ENCODE measurements around the gene VIPR1.
A peak's percentile ranks its signal among the peaks of the same experiment; 100 is the strongest.
"Not testable (repeated sequence)": the region's sequence is repeated elsewhere in the genome, so short reads cannot be mapped to it uniquely, and the experiment has no call there.

Gene VIPR1

DNA sequence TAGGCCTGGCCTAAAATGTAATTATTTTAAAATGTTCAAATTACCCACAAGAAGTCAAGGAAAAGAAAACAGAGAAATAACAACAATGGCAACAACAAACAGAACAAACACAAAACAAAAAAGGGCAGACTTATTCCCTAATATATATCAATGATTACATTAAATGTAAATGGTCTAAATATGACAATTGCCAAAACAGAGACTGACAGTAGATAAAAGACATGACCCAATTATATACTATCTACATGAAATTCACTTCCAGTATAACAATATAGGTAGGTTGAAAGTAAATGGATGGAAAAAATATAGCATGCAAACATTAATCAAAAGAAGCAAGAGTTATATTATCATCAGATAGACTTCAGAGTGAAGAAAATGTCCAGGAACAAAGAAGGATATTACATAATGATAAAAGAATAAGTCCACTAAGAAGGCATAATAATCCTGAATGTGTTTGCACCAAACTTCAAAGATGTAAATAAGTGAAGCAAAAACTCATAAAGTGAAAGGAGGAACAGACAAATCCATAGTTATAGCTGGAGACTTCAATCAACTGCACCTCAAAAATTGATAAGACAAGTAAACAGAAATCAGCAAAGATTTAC is 72.8 kb downstream of the VIPR1 start:
- Histone ChIP-seq H3K4me2 (no peak overlapping the region), H3K9me3 (replicated peaks in 1 of 11) (peaks cover 21 to 32% (median 29%) of the 10 kb centered on the region in 11 experiments), H3K4me3 (peak overlapping the region in 1 of 10 experiments; percentile 12; a peak in 1 of 20 replicates), H3K27me3 (no peaks in the 10 kb centered on the region), H3K4me1 (peaks cover 3 to 16% (median 4%) of the 10 kb centered on the region in 10 experiments), H4K20me1 (peaks cover 0 to 32% (median 7%) of the 10 kb centered on the region in 11 experiments; a peak in 10 of 22 replicates), H3K36me3 (peaks cover 36 to 87% (median 57%) of the 10 kb centered on the region in 11 experiments), H3K27ac (no peak overlapping the region), H3K9ac (no peak overlapping the region)
- TF ChIP-seq Cebpa-rat (IDR thresholded peaks at IDR 0.05), result no peak

DNA sequence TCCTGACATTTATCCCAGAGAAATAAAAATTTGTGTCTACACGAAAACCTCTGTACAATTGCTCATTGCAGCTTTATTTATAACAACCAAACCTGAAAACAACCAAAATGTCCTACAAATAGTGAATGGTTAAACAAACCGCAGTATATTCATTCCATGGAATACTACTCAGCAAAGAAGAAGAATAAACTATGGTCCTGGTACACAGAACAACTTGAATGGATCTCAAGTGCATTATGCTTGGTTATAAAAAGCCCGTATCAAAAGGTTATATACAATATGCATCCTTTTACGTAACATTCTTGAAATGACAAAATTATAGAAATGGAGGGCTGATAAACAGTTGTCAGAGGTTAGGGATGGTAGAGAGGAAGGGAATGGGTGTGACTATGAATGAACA is 75.6 kb downstream of the VIPR1 start:
- peaks cover 32 to 60% (median 49%) of the 10 kb centered on the region in 11 experiments for H3K36me3 ChIP-seq
- H3K4me2 ChIP-seq, result no peak overlapping the region
- H3K4me3 ChIP-seq, result no peak overlapping the region
- H4K20me1 ChIP-seq, result peaks cover 0 to 12% (median 0%) of the 10 kb centered on the region in 11 experiments; a peak in 3 of 22 replicates
- peaks cover 22 to 27% (median 23%) of the 10 kb centered on the region in 10 experiments for H3K4me1 ChIP-seq
- H3K9me3 ChIP-seq (replicated peaks in 1 of 11), result peaks cover 21 to 32% (median 29%) of the 10 kb centered on the region in 11 experiments
- no peak for TF ChIP-seq Cebpa-rat (IDR thresholded peaks at IDR 0.05)
- H3K9ac ChIP-seq, result no peak overlapping the region
- no peak overlapping the region for H3K27ac ChIP-seq
- no peaks in the 10 kb centered on the region for H3K27me3 ChIP-seq

DNA sequence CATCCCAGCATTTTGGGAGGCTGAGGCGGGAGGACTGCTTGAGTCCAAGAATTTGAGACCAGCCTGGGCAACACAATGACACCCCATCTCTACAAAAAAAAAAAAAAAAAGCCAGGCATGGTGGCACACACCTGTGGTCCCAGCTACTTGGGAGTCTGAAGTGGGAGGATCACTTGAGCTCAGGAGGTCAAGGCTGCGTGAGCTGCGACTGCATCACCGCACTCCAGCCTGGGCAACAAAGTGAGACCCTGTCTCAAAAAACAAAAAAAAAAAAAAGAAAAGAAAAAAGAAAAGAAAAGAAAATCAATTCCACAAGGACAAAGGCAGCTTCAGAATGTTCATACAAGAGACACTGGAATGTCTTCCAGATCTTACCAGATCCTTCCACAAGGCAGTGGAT is 76.9 kb downstream of the VIPR1 start:
- H3K27ac ChIP-seq, H3K27me3 ChIP-seq, H3K4me3 ChIP-seq: not testable (repeated sequence)
- Histone ChIP-seq H3K36me3 (peaks cover 19 to 47% (median 37%) of the 10 kb centered on the region in 11 experiments), H4K20me1 (peaks cover 0 to 12% (median 0%) of the 10 kb centered on the region in 11 experiments; a peak in 1 of 22 replicates), H3K4me2 (peak overlapping the region in 1 of 11 experiments; percentile 94; a peak in 1 of 22 replicates), H3K4me1 (peaks cover 25 to 32% (median 28%) of the 10 kb centered on the region in 10 experiments), H3K9me3 (replicated peaks in 1 of 11) (peaks cover 16 to 26% (median 18%) of the 10 kb centered on the region in 11 experiments), H3K9ac (peak overlapping the region in 2 of 11 experiments; percentile 36 to 88; a peak in 2 of 22 replicates)

DNA sequence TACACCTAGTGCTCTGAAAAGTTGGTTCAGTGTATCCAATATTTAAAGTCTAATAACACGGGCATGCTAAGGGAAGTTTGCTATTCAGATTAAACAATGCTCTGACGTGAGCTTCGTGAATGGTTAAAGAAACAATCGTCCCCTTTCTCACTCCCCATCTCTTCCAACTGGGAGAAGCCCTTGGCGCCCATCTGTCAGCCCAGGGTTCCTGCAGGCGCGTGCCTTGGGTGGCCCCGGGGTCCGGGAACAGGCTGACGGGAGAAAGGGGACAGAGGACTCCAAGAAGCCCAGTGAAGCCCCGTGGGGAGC is 78.9 kb downstream of the VIPR1 start:
- Histone ChIP-seq H3K9me3 (replicated peaks in 1 of 11) (peaks cover 0 to 7% (median 0%) of the 10 kb centered on the region in 11 experiments; a peak in 4 of 22 replicates), H3K27ac (peak overlapping the region; percentile 75 to 89 (median 81)), H4K20me1 (peaks cover 0 to 12% (median 0%) of the 10 kb centered on the region in 11 experiments; a peak in 1 of 22 replicates), H3K4me1 (peaks cover 25 to 32% (median 28%) of the 10 kb centered on the region in 10 experiments), H3K27me3 (no peaks in the 10 kb centered on the region), H3K4me3 (peak overlapping the region; percentile 71 to 90 (median 81)), H3K36me3 (peaks cover 4 to 29% (median 19%) of the 10 kb centered on the region in 11 experiments; a peak in 18 of 22 replicates), H3K9ac (peak overlapping the region; percentile 81 to 89 (median 88)), H3K4me2 (peak overlapping the region; percentile 72 to 95 (median 91))
- no peak for TF ChIP-seq Cebpa-rat (IDR thresholded peaks at IDR 0.05)

DNA sequence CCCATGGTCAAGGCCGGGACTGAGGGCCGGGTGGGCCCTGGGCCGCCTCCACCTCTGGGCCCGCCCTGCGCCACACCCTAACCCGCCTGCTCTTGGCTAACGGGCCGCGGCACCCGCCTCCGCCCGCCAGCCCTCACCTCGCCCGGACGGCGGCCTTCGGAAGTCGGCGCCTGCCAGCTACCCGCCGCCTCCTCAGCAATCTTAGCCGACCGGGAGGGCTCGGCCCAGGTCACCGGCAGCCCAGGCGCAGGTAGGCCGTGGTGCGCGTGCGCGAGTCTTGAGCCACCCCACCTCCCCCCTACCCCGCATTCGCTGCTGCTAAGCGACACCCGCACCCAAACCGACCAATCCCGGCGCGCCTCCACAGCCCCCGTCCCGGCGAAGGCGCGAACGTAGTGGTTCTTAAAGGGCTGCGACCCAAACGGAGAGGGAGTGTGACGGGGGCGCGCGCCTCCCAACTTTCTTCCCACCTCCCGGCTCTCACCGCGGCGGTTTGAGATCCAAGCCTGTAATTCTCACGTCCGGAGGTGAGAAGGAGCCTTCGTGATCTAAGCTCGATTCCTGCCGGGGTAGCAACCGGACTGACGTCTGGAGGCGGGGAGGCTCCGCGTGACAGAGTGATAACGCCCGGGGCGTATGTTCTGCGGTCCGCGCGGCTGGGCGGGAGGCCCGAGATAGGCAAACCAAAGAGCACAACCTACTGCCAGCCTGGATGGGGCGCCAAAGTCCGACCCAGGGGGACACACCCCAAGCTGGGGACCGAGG is 79.4 kb downstream of the VIPR1 start, which contains the start of gene SEC22C:
TSS of gene SEC22C (minus strand) at position 259 of the 765 bp plus-strand sequence. CDS start 12,921 bp downstream, outside the sequence.
- H3K27ac ChIP-seq, result peak within 1 kb of the TSS; percentile 75 to 89 (median 81)

DNA sequence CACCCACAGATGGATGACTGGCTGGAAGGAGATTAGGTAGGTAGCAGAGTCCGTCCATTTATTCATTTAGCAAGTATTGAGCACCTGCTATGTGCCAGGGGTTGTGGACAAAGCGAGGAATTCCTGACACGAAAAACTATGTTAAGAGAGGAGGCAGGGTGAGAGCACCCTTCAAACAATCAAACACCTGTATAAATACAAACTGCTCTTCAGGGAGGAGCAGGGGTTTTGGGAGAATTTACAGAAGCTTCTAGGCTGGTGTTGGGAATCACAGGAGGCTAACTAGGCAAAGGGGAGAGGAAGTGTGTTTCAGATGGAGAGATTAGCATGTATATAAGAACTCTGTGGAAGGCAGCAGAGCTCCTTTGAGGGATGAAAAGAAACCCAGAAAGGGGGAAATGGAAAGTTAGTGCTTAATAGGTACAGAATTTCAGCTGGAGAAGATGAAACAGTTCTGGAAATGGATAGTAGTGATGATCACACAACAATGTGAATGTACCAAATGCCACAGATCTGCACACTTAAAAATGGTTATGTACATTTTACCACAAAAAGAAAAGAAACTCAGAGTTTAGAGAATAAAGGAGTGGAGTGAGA is 80.1 kb downstream of the VIPR1 start:
- Histone ChIP-seq H3K27ac (peak overlapping the region; percentile 75 to 89 (median 81); a peak in 20 of 22 replicates), H3K27me3 (no peaks in the 10 kb centered on the region), H4K20me1 (peaks cover 0 to 12% (median 0%) of the 10 kb centered on the region in 11 experiments; a peak in 1 of 22 replicates), H3K4me2 (peak overlapping the region; percentile 76 to 95 (median 91)), H3K4me1 (peaks cover 25 to 32% (median 28%) of the 10 kb centered on the region in 10 experiments), H3K9me3 (replicated peaks in 1 of 11) (peaks cover 0 to 4% (median 0%) of the 10 kb centered on the region in 11 experiments; a peak in 3 of 22 replicates), H3K4me3 (peak overlapping the region; percentile 71 to 90 (median 81)), H3K9ac (peak overlapping the region; percentile 81 to 89 (median 88)), H3K36me3 (peaks cover 4 to 20% (median 14%) of the 10 kb centered on the region in 11 experiments; a peak in 18 of 22 replicates)
- TF ChIP-seq Cebpa-rat (IDR thresholded peaks at IDR 0.05), result no peak

More for the DNA sequence above, 79.4 kb downstream of the VIPR1 start, which contains the start of gene SEC22C:
- Histone ChIP-seq H3K27me3 (no peaks in the 10 kb centered on the region), H3K4me2 (peak within 1 kb of the TSS; percentile 76 to 95 (median 91)), H3K4me3 (peak within 1 kb of the TSS; percentile 71 to 90 (median 81)), H3K4me1 (peaks cover 25 to 32% (median 28%) of the 10 kb centered on the region in 10 experiments), H4K20me1 (peaks cover 0 to 12% (median 0%) of the 10 kb centered on the region in 11 experiments; a peak in 1 of 22 replicates), H3K9ac (peak within 1 kb of the TSS; percentile 81 to 89 (median 88)), H3K36me3 (peaks cover 4 to 27% (median 18%) of the 10 kb centered on the region in 11 experiments; a peak in 18 of 22 replicates), H3K9me3 (replicated peaks in 1 of 11) (peaks cover 0 to 7% (median 0%) of the 10 kb centered on the region in 11 experiments; a peak in 3 of 22 replicates)
- TF ChIP-seq Cebpa-rat (IDR thresholded peaks at IDR 0.05), result no peak
